ENCODE results near the gene PCNX3. TPM values are rescaled to one million over a fixed set of nuclear protein-coding genes. Genes with fewer than 3 reads are reported as not detected.
"Not testable (repeated sequence)": the region's sequence is repeated elsewhere in the genome, so short reads cannot be mapped to it uniquely, and the experiment has no call there.

PCNX3 gene
- total RNA-seq, 2 experiments from 2014 or later, result 21.6 to 24.7 TPM

DNA sequence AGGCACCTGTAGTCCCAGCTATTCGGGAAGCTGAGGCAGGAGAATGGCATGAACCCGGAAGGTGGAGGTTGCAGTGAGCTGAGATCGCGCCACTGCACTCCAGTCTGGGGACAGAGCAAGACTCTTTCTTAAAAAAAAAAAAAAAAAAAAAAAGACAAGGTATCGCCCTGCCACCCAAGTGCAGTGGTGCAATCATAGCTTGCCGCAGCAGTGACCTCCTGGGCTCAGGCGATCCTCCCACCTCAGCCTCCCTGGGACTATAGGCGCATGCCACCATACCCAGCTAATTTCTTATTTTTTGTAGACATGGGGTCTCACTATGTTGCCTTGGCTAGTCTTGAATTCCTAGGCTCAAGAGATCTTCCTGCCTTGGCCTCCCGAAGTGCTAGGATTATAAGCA lies 45.3 kb downstream of the PCNX3 start:
- intact Hi-C loops (cut with micrococcal nuclease); H3K27me3 Mint-ChIP-seq (ENCODE audit: low read depth); H3K9me3 Mint-ChIP-seq; DNase-seq: not testable (repeated sequence)
- Mint-ChIP-seq H3K36me3 (ENCODE audit: low read depth) (peaks cover 39% of the 10 kb centered on the region), H3K4me1 (ENCODE audit: low read depth) (peaks cover 51% of the 10 kb centered on the region), H3K4me3 (peak overlapping the region; percentile 85), H3K27ac (peak overlapping the region; percentile 89)
- CTCF ChIA-PET, result interaction anchor here (0.7 to 0.9 kb wide), 2 partner anchors 22 to 36 kb away, joined by 3 read pairs; no protein-coding TSS in a partner anchor

DNA sequence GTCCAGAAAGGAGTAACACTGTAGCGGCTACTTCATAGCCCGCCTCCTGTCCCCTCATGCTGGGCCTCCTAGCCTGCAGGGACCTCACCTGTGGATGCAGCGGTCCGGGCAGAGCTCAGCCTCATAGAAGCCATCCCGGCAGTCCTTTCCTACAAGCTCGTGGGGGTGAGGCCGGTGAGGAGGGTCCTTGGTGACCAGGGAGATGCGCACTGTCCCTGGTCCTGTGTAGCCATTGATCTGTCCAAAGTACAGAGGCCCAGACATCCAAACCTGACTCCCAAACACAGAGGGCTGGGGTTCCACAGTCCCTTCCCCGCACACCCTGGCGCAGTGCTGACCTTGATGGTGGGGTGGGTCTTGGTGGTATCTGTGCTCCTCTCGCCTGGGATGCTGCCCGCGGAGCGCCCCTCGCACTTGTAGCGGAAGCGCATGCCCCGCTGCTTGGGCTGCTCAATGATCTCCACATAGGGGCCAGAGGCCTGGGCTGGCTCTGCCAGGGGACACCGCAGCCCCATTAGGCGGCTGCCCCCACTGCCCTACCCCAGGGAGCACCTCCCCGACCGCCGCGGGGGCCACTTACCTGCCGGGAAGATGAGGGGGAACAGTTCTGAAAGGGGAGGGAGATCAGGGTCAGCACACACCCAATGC lies 46.1 kb downstream of the PCNX3 start:
- intact Hi-C loops (cut with micrococcal nuclease), result no loop called here
- CTCF ChIA-PET, result interaction anchor here (0.7 kb wide), 1 partner anchor 37 kb away, joined by 3 read pairs; no protein-coding TSS in a partner anchor
- H3K27ac Mint-ChIP-seq, result peak overlapping the region; percentile 89
- no peak for DNase-seq
- no peaks in the 10 kb centered on the region for H3K27me3 Mint-ChIP-seq (ENCODE audit: low read depth)
- peak overlapping the region; percentile 85 for H3K4me3 Mint-ChIP-seq
- no peaks in the 10 kb centered on the region for H3K9me3 Mint-ChIP-seq
- H3K36me3 Mint-ChIP-seq (ENCODE audit: low read depth), result peaks cover 35% of the 10 kb centered on the region
- peaks cover 45% of the 10 kb centered on the region for H3K4me1 Mint-ChIP-seq (ENCODE audit: low read depth)

DNA sequence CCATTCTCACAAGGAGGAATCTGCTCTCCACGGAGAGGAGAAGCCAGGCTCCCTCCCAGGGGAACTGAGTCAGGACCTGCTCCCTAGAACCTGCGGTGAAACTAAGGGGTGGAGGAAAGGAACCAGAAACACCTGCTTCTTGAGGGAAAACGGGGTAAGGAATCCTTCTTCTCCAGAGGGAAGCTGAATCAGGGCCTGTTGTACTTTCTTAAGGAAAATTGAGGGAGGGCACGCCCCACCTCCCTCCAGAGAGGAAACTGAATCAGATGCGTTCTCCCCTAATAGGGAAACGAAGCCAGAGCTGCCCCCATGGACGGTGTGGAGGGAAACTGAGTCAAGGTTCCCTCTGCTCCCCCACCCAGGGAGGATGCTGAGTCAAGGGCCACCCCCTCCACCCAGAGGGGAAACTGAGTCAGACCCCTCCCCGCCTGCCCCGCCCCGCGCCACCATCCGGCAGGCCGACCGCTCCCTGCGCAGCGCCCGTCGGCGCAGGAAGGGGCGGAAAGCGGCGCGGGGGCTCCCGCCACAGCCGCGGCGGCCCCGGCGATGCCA lies 46.7 kb downstream of the PCNX3 start:
- peaks cover 40% of the 10 kb centered on the region for H3K4me1 Mint-ChIP-seq (ENCODE audit: low read depth)
- peak overlapping the region; percentile 89 for H3K27ac Mint-ChIP-seq
- CTCF ChIA-PET, result interaction anchor here (0.8 to 1.0 kb wide), 2 partner anchors 8 to 121 kb away, joined by 3 read pairs; no protein-coding TSS in a partner anchor
- no peak for DNase-seq
- intact Hi-C loops (cut with micrococcal nuclease), result no loop called here
- peak overlapping the region; percentile 85 for H3K4me3 Mint-ChIP-seq
- no peaks in the 10 kb centered on the region for H3K27me3 Mint-ChIP-seq (ENCODE audit: low read depth)
- no peaks in the 10 kb centered on the region for H3K9me3 Mint-ChIP-seq
- peaks cover 29% of the 10 kb centered on the region for H3K36me3 Mint-ChIP-seq (ENCODE audit: low read depth)

DNA sequence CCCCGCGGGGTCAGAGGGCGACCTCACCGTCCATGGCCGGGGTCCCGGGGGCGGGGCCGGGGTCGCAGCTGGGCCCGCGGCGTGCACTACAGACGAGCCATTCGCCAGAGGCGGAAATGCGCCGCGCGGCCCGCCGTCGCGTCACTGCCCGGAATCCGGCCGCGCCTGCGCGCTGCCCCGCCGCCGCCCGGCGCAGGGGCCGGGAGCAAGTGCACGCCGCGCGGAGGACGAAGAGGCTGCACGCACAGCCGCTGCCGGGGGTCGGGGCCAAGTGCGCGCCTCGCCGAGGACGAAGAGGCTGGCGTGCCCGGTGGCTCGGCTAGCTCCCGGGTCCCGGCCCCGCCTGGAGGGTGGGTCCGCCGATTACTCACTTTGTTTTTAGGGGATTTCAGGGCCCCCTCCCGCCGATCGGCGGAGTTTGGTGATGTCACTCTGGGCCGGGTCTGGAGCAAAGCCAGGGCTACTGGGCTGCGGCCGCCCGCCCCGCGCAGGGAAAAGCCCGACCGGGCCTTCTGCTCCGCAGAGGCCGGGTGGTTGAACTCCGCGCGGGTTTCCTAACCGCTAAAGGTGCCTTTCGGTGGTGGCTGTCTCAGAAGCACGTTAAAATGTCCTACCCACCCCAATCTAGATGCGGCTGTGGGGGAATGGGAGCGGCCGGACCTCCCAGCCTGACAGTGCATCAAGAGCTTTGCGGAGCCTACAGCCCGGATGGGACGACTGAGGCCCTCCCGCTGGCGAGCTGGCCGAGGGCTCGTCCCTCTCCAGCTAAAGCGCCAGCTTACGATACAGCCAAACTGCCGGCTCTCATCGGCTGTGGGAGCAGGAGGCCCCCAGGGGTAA lies 47.4 kb downstream of the PCNX3 start, which contains the start of gene RELA:
RELA (minus strand) TSS at position 118 of the 840 bp plus-strand sequence; CDS start at position 34, 84 bp downstream.
- intact Hi-C loops (cut with micrococcal nuclease), result loop anchor here (1.0 kb wide), 6 partner anchors 11 to 604 kb away; partner anchors contain the start of genes MUS81, PCNX3 and SIPA1
- Mint-ChIP-seq H3K27ac (peak within 1 kb of the TSS; percentile 94), H3K36me3 (ENCODE audit: low read depth) (peaks cover 24% of the 10 kb centered on the region), H3K9me3 (no peaks in the 10 kb centered on the region), H3K4me1 (ENCODE audit: low read depth) (peaks cover 37% of the 10 kb centered on the region), H3K4me3 (peak within 1 kb of the TSS; percentile 85), H3K27me3 (ENCODE audit: low read depth) (no peaks in the 10 kb centered on the region)
- peak; percentile 95 for DNase-seq
- CTCF ChIA-PET, result interaction anchor here (0.8 to 1.0 kb wide), 3 partner anchors 8 to 122 kb away, joined by 3 read pairs; no protein-coding TSS in a partner anchor

DNA sequence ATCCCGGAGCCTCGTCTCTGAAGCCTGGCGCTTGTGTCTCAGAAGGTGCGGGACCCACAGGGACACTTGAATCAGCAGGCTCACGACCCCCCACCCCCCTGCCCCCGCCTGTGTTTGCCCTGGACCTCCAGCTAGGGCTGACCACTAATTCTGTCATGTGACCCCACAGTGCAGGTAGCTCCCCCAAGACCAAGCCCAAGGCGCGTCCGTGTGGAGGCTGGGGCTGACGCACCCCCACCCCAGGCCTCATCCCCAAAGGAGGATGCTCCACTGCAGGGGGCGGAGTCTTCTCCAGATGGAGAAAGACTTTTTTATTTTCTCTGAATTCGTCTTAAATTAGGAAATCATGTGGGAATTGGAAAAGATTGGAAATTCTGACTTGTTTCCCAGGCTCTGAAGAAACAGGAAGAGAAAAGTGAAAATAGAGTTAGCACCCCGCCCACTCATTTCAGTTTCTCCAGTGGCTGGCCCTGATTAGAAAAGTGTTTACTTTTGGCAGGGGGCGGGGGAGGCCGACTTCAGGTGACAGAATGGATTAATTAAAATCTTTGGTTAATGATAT lies 48.1 kb downstream of the PCNX3 start:
- no peaks in the 10 kb centered on the region for H3K9me3 Mint-ChIP-seq
- H3K36me3 Mint-ChIP-seq (ENCODE audit: low read depth), result peaks cover 24% of the 10 kb centered on the region
- H3K4me3 Mint-ChIP-seq, result peak overlapping the region; percentile 83
- H3K27me3 Mint-ChIP-seq (ENCODE audit: low read depth), result no peaks in the 10 kb centered on the region
- CTCF ChIA-PET, result interaction anchor here (0.8 kb wide), 1 partner anchor 37 kb away, joined by 3 read pairs; no protein-coding TSS in a partner anchor
- intact Hi-C loops (cut with micrococcal nuclease), result loop anchor here (1.0 kb wide), 6 partner anchors 11 to 604 kb away; partner anchors contain the start of genes MUS81, PCNX3 and SIPA1
- H3K4me1 Mint-ChIP-seq (ENCODE audit: low read depth), result peaks cover 37% of the 10 kb centered on the region
- peak; percentile 69 for DNase-seq
- peak overlapping the region; percentile 94 for H3K27ac Mint-ChIP-seq

GRCh38 chr11:65672180-65672860 lies 56.7 kb downstream of the PCNX3 start:
- CTCF ChIA-PET, result interaction anchor here (1.6 kb wide), 1 partner anchor 108 kb away, joined by 5 read pairs; no protein-coding TSS in a partner anchor
- H3K4me3 Mint-ChIP-seq, result no peak overlapping the region
- peak; percentile 21 for DNase-seq
- intact Hi-C loops (cut with micrococcal nuclease), result no loop called here
- no peak overlapping the region for H3K27ac Mint-ChIP-seq
- no peaks in the 10 kb centered on the region for H3K9me3 Mint-ChIP-seq
- H3K36me3 Mint-ChIP-seq (ENCODE audit: low read depth), result no peaks in the 10 kb centered on the region
- H3K4me1 Mint-ChIP-seq (ENCODE audit: low read depth), result peaks cover 6% of the 10 kb centered on the region
- no peaks in the 10 kb centered on the region for H3K27me3 Mint-ChIP-seq (ENCODE audit: low read depth)

GRCh38 chr11:65672982-65673381 lies 57.4 kb downstream of the PCNX3 start:
- DNase-seq, result no peak
- no peaks in the 10 kb centered on the region for H3K9me3 Mint-ChIP-seq
- H3K36me3 Mint-ChIP-seq (ENCODE audit: low read depth), result no peaks in the 10 kb centered on the region
- no peak overlapping the region for H3K27ac Mint-ChIP-seq
- H3K27me3 Mint-ChIP-seq (ENCODE audit: low read depth), result no peaks in the 10 kb centered on the region
- H3K4me1 Mint-ChIP-seq (ENCODE audit: low read depth), result peaks cover 6% of the 10 kb centered on the region
- H3K4me3 Mint-ChIP-seq, result no peak overlapping the region
- intact Hi-C loops (cut with micrococcal nuclease), result no loop called here
- CTCF ChIA-PET, result interaction anchor here (1.6 kb wide), 1 partner anchor 107 kb away, joined by 5 read pairs; no protein-coding TSS in a partner anchor

- Mint-ChIP-seq H3K4me3 (no peak overlapping the region), H3K4me1 (ENCODE audit: low read depth) (no peaks in the 10 kb centered on the region), H3K36me3 (ENCODE audit: low read depth) (no peaks in the 10 kb centered on the region), H3K27me3 (ENCODE audit: low read depth) (no peaks in the 10 kb centered on the region), H3K27ac (no peak overlapping the region), H3K9me3 (no peaks in the 10 kb centered on the region)
- no peak for DNase-seq
- intact Hi-C loops (cut with micrococcal nuclease), result no loop called here
- CTCF ChIA-PET, result interaction anchor here (0.6 to 0.7 kb wide), 3 partner anchors 105 to 165 kb away, joined by 3 to 6 read pairs (median 3); partner anchors contain the start of gene ZNRD2
These were observed 64.7 kb downstream of the PCNX3 start for GRCh38 chr11:65680192-65680743.

GRCh38 chr11:65683480-65683879 lies 67.9 kb downstream of the PCNX3 start:
- DNase-seq; H3K27me3 Mint-ChIP-seq (ENCODE audit: low read depth); intact Hi-C loops (cut with micrococcal nuclease); H3K4me3 Mint-ChIP-seq; H3K9me3 Mint-ChIP-seq; H3K36me3 Mint-ChIP-seq (ENCODE audit: low read depth); H3K4me1 Mint-ChIP-seq (ENCODE audit: low read depth); H3K27ac Mint-ChIP-seq: not testable (repeated sequence)
- CTCF ChIA-PET, result interaction anchor here (1.9 kb wide), 1 partner anchor 97 kb away, joined by 5 read pairs; the partner anchor contains the start of gene AP5B1

- CTCF ChIA-PET, result no interaction called here
- Mint-ChIP-seq H3K27ac (no peak overlapping the region), H3K4me3 (no peak overlapping the region)
These were observed 70.4 kb downstream of the PCNX3 start for GRCh38 chr11:65685981-65686380.

More at GRCh38 chr11:65685981-65686380, 70.4 kb downstream of the PCNX3 start:
- H3K36me3 Mint-ChIP-seq (ENCODE audit: low read depth), result no peaks in the 10 kb centered on the region
- H3K27me3 Mint-ChIP-seq (ENCODE audit: low read depth), result no peaks in the 10 kb centered on the region
- no peaks in the 10 kb centered on the region for H3K4me1 Mint-ChIP-seq (ENCODE audit: low read depth)
- intact Hi-C loops (cut with micrococcal nuclease), result no loop called here
- no peaks in the 10 kb centered on the region for H3K9me3 Mint-ChIP-seq
- DNase-seq, result no peak

Measured in activated naive CD4-positive, alpha-beta T cell treated with anti-CD3 and anti-CD28 coated beads for 36 hours (primary cell).